SK-N-MC (cell line): ENCODE results near the gene EXD3.

Source experiments
- DNase-seq: peaks from one replicate; pipeline ENCODE4 v3.0.0-alpha.2; 2011; ENCODE audit warnings: low read depth, low spot score
- H3K27ac ChIP-seq: fragments of 200-600 bp; sonication (generic); 2 replicates; pipeline ENCODE4 v1.5.1; 2016; ENCODE audit warnings: mixed run types
- H3K36me3 ChIP-seq: fragments of 200-600 bp; sonication (generic); 2 replicates; pipeline ENCODE4 v1.6.1; 2017; ENCODE audit warnings: antibody characterized with exemption, low read length, mixed read lengths; ENCODE audit not compliant: insufficient read depth
- H3K4me3 ChIP-seq: fragments of 200-600 bp; sonication (generic); 2 replicates; pipeline ENCODE4 v1.5.1; 2016
- H3K9ac ChIP-seq: fragments of 200-600 bp; sonication (generic); 2 replicates; pipeline ENCODE4 v1.8.0; 2017; ENCODE audit warnings: mixed run types, mixed read lengths; ENCODE audit not compliant: insufficient read length
- H3K9me3 ChIP-seq: fragments of 200-600 bp; sonication (generic); 2 replicates; pipeline ENCODE4 v1.6.1; 2017; ENCODE audit warnings: low read depth, mild to moderate bottlenecking, antibody characterized with exemption, low read length, moderate library complexity, mixed read lengths
- EZH2 ChIP-seq: fragments of 200-600 bp; sonication (generic); IDR thresholded peaks from one replicate; pipeline ENCODE4 v1.6.1; 2017; ENCODE audit warnings: antibody characterized with exemption
- FOXP2 ChIP-seq: optimal IDR thresholded peaks from 2 replicates; pipeline ENCODE3; 2011; ENCODE audit warnings: mild to moderate bottlenecking, moderate library complexity; ENCODE audit not compliant: insufficient read depth; ENCODE audit errors: extremely low read length, control extremely low read depth
- POLR2AphosphoS5 ChIP-seq: IDR thresholded peaks from 2 replicates; pipeline ENCODE4 v1.6.1; 2012; ENCODE audit warnings: mild to moderate bottlenecking, low read depth, low read length, borderline replicate concordance

The EXD3 gene

DNA sequence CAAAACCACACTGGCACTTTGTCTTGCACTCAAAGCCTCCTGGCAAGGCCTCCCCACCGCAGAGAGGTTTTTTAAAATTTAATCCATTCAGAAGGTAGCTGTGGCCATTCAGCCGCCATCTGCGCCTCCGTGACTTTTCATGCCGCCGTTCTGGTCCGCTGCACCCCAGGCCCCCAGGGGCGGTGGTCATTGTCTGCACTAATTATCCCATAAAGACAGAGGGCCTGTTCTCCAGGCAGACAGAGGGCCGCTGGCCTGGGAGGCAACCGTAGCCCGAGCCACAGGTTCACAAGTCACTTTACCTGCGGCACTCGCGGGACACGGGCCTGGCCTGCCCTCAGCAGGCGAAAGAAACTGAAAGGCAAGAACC lies 49.4 kb downstream of the EXD3 start:
- no peak for DNase-seq
- Histone ChIP-seq H3K4me3 (no peak overlapping the region), H3K36me3 (no peaks in the 10 kb centered on the region), H3K27ac (no peak overlapping the region), H3K9me3 (no peaks in the 10 kb centered on the region), H3K9ac (no peak overlapping the region)
- TF ChIP-seq POLR2AphosphoS5 (no peak), EZH2 (no peak), FOXP2 (no peak)

- Histone ChIP-seq H3K9ac (no peak overlapping the region), H3K27ac (no peak overlapping the region), H3K9me3 (no peaks in the 10 kb centered on the region), H3K36me3 (no peaks in the 10 kb centered on the region), H3K4me3 (no peak overlapping the region)
- TF ChIP-seq POLR2AphosphoS5 (no peak), EZH2 (no peak), FOXP2 (no peak)
- DNase-seq = no peak
Observed at GRCh38 chr9:137372693-137373610, 50.0 kb downstream of the EXD3 start.

DNA sequence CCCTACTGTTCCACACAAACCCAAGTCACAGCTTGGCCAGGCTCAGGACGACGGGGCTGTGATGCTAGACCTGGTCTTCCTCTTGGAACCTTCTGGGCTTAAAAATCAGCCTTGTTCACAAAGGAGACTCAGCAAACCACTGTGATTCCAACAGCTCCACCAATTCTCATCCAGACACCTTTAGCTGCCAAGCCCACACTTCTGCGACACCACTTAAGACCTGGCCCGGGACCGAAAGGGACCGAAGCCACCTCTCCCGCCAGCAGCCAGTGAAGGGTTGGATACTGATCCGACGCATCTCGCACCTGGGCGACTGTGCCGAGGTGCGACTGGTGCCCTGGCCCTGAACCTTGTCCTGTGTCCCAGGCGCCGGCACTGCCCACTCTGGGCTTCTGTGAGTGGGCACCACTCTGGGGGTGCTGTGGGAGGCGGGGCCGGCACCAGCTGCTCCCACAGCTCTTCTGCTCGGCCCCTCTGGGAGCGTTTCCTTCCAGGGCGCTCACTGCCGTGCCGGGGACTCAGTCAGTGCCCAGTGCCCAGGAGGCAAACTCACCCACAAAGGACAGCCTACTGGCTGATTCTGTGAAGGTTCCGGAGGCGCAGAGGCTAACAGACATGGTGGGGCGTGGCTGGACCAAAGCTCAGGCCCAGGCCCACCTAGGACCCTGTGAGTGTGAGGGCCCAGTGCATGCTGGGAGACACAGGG lies 50.9 kb downstream of the EXD3 start:
- no peaks in the 10 kb centered on the region for H3K36me3 ChIP-seq
- H3K27ac ChIP-seq = no peak overlapping the region
- TF ChIP-seq POLR2AphosphoS5 (no peak), EZH2 (no peak), FOXP2 (no peak)
- no peak overlapping the region for H3K4me3 ChIP-seq
- no peak for DNase-seq
- H3K9ac ChIP-seq = no peak overlapping the region
- H3K9me3 ChIP-seq = no peaks in the 10 kb centered on the region

DNA sequence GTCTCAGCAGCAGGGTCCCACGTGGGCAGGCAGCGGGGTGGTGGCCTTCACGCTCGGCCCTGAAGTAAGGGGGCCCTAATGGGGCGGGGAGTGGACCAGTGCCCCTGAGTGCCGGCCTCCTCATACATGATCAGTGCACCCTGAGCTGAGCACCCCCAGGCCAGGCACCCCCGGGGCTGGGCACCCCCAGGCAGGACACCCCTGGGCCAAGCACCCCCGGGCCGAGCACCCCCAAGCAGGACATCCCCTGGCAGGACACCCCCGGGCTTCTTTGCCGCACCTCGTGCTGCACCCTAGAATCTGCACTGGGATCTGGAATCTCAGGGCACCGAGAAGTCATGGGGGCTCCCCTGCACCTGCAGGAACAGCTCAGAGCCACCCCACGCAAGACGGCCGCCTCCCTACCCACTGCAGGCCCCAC lies 51.4 kb downstream of the EXD3 start:
- H3K4me3 ChIP-seq = no peak overlapping the region
- TF ChIP-seq POLR2AphosphoS5 = no peak
- TF ChIP-seq EZH2 = no peak
- TF ChIP-seq FOXP2 = no peak
- H3K36me3 ChIP-seq = no peaks in the 10 kb centered on the region
- DNase-seq = no peak
- no peak overlapping the region for H3K27ac ChIP-seq
- no peaks in the 10 kb centered on the region for H3K9me3 ChIP-seq
- H3K9ac ChIP-seq = no peak overlapping the region

DNA sequence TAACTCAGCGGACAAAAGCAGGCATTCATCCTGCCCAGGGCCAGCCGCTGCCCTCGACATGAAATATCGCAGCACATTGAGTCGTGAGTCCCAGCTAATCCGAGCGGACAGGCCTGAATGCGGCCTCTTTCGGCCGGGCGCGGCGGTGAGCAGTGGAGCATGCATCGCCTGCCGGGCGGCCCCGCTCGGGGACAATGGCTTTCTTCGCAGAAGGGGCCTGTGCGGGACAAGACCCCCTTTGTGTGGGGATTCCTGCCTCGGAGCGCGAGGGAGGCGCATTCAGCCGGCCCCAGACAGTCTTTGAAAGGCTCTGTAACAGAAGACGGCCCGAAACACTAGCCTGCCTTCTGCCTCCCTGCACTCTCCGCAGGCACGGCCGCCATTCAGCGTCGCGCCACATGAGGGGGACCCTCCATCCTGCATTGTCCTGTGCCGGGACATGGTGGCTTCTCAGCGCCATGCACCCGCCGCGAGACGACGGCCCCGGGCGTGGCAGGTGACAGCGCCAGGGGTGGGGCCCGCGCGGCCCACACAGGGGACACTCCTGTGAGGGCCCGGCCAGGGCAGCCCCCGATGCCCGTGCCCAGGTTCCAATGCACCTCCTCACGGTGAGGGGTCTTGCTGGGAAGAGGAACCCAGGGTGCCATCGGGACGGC lies 52.0 kb downstream of the EXD3 start:
- no peak overlapping the region for H3K4me3 ChIP-seq
- no peak for DNase-seq
- no peaks in the 10 kb centered on the region for H3K9me3 ChIP-seq
- no peak overlapping the region for H3K9ac ChIP-seq
- H3K36me3 ChIP-seq = no peaks in the 10 kb centered on the region
- no peak overlapping the region for H3K27ac ChIP-seq
- no peak for TF ChIP-seq FOXP2
- no peak for TF ChIP-seq POLR2AphosphoS5
- TF ChIP-seq EZH2 = no peak

- H3K9ac ChIP-seq = no peak overlapping the region
- H3K9me3 ChIP-seq = no peaks in the 10 kb centered on the region
- TF ChIP-seq FOXP2 = no peak
- no peak for TF ChIP-seq EZH2
- no peak for TF ChIP-seq POLR2AphosphoS5
- no peaks in the 10 kb centered on the region for H3K36me3 ChIP-seq
- H3K4me3 ChIP-seq = no peak overlapping the region
- no peak overlapping the region for H3K27ac ChIP-seq
- DNase-seq = no peak
Observed at GRCh38 chr9:137369911-137370764, 52.8 kb downstream of the EXD3 start.

GRCh38 chr9:137369061-137369787 lies 53.7 kb downstream of the EXD3 start:
- H3K9me3 ChIP-seq = no peaks in the 10 kb centered on the region
- H3K27ac ChIP-seq = no peak overlapping the region
- H3K9ac ChIP-seq = no peak overlapping the region
- H3K36me3 ChIP-seq = no peaks in the 10 kb centered on the region
- H3K4me3 ChIP-seq = no peak overlapping the region
- DNase-seq = no peak
- no peak for TF ChIP-seq POLR2AphosphoS5
- TF ChIP-seq EZH2 = no peak
- no peak for TF ChIP-seq FOXP2
